A204.1 (cell line): ENCODE measurements around the gene TYK2.
"Not testable (repeated sequence)": the region's sequence is repeated elsewhere in the genome, so short reads cannot be mapped to it uniquely, and the experiment has no call there.

Experiments used
- FAIRE-seq: peaks from 2 replicates; lab custom pipeline; 2012; peaks lifted over from hg19 to GRCh38; lab: Jason Lieb, UNC

TYK2 gene

DNA sequence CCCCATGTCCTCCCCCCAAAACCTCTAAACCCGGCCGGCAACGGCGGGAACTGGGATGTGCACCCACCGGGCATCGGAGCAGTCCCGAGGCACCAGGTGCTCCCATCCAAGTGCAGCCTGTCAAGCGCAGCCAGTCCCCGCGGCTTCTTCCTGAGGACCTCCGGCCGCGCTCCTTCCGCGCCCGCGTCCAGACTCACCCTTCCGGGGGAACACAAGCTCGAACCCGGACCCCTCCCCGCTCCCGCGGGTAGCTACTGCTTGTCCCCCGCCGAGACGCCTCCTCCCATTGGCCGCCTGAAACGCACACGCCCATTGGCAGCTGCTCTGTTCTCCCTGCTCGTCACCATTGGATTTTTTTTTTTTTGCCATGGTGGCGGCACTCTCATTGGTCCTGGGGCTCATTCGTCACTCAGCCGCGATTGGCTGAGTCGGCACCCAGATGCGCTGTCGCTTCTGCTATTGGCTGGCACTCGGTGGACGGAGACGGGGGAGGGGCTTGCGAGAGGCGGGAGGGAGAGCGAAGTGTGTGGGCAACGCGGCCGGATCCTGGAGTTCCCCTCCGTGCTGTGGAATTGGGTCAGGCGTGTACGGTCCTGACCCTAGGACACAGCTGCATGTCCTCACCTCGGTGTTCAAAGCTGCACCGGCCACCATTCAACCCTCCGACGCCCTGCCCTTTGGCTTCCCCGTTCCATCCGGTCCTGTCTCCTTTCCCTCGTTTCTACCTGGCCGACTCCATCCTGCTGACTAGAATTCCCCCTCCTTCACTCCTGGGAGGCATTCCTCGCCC is at the start of gene TYK2:
TSS of gene TYK2 (minus strand) at position 260 of the 790 bp plus-strand sequence. CDS start 2,166 bp downstream, outside the sequence.
- peak; percentile 97 for FAIRE-seq

DNA sequence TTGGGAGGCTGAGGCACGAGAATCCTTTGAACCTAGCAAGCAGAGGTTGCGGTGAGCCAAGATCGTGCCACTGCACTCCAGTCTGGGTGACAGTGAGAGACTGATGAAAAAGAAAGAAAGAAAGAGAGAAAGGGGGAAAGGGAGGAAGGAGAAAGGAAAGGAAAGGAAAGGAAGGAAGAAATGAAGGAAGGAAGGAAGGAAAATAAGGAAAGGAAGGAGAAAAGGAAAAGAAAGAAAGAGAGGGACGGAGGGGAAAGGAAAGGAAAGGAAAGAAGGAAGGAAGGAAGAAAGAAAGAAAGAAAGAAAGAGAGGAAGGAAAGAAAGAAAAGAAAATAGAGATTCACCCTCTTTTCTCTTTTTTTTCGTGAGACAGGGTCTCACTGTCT is 48.6 kb upstream of the TYK2 start:
- FAIRE-seq = no peak

DNA sequence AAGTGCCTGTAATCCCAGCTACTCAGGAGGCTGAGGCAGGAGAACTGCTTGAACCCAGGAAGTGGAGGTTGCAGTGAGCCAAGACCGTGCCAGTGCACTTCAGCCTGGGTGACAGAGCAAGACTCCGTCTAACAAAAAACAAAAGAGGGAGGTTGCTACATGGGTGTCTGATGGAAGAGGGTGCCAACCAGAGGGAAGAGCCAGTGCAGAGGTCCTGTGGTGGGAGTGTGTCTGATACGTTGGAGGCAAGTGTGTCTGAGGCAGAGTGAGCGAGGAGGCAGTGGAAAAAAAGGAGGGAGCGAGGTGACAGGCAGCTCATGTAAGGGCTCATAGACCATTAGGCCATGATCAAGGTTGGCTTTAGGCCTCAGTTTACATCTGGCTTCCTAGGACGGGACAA is 46.8 kb upstream of the TYK2 start:
- FAIRE-seq = no peak

- FAIRE-seq = no peak
Measured at GRCh38 chr19:10424011-10424637, 43.8 kb upstream of the TYK2 start.

- FAIRE-seq = no peak
Measured at GRCh38 chr19:10422846-10423245, 42.5 kb upstream of the TYK2 start.

DNA sequence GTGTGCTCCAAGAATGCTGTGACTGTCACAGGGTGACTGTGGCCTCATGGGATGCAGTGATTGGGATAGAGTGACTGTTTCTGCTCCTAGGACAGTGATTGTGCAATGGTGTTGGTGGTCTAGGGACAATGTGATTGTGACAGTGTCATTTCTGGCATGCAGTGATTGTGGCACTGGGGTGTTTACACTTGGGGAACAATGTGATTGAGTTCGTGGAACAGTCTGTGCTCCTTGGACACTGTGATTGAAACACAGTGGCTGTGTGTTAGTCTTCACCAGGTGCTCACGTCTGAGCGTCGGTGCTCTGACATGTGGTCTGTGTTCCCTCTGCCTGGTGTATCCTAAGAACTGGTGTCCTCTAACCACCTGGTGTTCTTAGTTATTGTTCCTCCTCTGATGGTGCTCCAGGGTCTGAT is 41.7 kb upstream of the TYK2 start:
- FAIRE-seq = no peak

DNA sequence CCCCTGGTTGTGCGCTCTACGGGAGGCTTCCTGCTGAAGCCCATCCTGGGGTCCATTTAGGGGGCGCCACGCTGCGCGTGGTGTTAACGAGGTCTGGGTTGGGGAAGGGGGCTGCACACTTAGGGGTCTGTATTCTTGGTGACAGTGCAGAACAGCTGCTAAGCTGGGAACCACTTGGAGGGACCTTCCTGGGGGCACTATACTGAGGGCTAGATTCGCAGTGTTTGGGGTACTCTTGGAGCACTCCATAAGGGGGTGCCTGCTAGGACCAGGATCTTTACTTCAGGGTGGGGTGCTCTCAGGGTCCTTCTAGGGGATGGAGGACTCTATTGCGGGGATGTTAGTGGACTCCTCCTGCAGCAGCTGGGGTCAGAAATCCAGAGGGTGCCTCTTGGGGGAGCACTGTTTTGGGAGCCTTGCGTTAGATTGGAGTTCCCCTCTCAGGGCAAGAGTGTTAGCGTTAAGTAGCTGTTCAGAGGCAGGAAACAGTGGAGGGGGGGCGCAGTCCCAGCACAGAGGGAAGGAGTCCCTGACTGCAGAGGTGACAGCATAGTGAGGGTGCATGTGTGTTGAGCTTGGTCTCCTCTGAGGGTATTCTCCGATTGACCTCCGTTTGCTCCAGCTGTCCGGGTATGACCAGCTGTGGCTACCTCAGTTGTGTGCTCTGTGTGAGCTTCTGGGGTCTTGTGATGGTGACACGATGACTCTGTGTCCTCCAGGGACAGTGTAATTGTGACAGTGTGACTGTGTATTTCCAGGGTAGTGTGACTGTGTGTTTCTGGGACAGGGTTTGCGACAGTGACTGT is 41.1 kb upstream of the TYK2 start:
- FAIRE-seq = no peak

- no peak for FAIRE-seq
Measured at GRCh38 chr19:10420444-10421239, 40.3 kb upstream of the TYK2 start, which contains the start of gene PDE4A. Gene PDE4A, plus strand, starts transcription at chr19:10420538. Its CDS starts 227 bp downstream, at chr19:10420765.

DNA sequence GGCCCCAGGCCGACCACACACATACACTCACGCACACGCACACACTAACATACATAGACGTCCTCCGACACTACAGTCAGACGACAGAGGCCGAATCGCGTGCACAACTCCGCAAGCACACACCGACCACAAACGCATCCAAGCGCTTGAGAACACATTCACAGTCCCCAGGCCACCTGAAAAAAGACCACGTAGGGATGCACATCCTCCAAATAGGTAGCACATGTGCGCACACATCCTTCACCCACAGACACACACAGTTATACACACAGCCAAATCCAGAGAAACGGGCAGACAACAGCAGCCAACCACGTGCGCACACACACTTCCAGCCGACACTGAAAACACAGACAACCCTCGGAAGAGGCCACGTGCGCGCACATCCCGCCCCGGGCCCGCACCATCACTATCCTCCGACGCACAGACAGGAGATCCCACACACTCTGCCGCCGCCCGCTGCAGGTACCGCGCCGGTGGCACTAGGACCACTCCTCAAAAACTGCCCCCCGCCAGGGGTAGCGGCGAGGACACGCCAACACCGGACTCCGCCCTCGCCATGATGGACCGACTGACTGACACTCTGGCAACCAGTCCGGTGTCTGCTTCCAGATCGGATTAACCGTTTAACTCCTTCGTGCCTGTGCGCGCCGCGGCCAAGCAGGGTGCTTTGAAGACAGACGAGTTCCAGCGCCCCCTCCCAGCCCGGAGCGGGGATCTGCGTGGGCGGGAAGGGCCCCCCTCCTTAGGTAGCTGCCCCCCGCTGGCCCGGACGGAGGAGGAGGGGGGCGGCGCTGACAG is 39.5 kb upstream of the TYK2 start:
- FAIRE-seq = no peak

GRCh38 chr19:10419200-10419645 is 38.9 kb upstream of the TYK2 start:
- FAIRE-seq = no peak

DNA sequence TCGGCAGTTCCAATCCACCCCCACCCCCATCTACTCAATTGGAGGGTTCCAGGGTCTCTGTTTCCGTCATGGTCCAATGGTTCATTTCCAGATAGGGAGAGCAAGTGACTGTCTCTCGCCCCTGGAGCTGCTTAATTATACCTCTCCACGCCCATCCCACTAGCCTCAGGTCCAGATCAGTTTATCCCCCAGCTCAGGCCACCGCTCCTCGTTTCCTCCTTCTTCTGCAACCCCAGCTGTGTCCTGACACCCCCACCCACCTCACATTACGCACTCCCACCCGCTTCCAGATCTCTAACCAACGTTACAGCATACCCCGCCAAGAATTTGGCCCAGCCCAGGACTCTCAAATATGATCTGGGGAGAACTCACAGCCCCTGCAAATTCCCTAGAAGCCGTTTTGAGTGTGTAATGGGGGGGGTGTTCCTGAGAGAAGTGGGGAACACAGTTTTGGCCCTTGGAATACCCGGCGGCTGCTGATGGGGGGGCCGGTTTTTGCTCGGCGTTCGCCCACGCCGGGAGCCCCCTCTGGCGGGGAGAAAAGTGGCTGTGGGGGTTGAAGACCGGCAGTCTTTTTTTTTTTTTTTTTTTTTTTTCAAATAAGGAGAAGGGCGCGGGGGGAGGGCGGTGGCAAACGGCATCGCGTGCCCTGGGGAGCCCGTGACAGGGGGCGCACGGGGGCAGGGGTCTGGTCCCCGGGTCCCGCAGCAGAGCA is 38.3 kb upstream of the TYK2 start:
- no peak for FAIRE-seq

DNA sequence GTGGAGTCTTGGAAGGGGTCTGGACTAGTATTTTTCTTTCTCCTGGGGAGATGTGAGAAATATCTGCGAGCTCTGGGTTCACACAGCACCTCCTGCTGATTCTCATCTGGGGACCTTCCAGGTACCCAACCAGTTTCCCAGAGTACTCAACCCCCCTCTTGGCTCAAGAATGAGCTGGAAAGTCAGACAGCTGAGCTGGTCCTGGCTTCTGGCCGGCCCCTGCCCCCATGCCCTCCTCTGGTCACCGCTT is 37.8 kb upstream of the TYK2 start:
- FAIRE-seq = no peak

GRCh38 chr19:10417541-10418234 is 37.3 kb upstream of the TYK2 start:
- FAIRE-seq = no peak

GRCh38 chr19:10416380-10417257 is 36.2 kb upstream of the TYK2 start:
- FAIRE-seq = no peak

DNA sequence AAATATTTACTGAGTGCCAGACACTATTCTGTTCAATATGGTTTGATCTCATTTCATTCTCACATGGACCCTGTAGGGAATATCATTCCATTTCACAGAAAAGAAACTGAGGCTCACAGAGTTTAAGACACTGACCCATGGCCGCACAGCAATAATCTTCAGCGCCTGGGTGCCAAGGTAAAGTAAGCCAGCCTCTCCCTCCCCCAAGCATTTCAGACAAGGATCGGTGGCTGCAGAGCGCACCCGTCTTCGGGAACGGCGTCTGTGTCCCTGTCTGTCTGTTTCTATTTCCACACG is 35.7 kb upstream of the TYK2 start:
- FAIRE-seq = no peak

GRCh38 chr19:10412257-10412977 is 32.0 kb upstream of the TYK2 start:
- FAIRE-seq = no peak

DNA sequence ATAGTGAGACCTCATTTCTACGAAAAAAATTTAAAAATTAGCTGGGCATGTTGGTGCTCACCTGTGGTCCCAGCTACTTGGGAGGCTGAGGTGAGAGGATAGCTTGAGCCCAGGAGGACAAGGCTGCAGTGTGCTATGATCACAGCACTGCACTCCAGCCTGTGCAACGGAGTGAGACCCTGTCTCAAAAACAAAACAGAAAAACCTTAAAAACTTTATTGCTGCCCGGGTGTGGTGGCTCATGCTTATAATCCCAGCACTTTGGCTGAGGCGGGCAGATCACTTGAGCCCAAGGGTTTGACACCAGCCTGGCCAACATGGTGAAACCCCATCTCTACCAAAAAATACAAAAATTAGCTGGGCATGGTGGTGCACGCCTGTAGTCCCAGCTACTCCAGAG is 30.9 kb upstream of the TYK2 start:
- not testable (repeated sequence) for FAIRE-seq

DNA sequence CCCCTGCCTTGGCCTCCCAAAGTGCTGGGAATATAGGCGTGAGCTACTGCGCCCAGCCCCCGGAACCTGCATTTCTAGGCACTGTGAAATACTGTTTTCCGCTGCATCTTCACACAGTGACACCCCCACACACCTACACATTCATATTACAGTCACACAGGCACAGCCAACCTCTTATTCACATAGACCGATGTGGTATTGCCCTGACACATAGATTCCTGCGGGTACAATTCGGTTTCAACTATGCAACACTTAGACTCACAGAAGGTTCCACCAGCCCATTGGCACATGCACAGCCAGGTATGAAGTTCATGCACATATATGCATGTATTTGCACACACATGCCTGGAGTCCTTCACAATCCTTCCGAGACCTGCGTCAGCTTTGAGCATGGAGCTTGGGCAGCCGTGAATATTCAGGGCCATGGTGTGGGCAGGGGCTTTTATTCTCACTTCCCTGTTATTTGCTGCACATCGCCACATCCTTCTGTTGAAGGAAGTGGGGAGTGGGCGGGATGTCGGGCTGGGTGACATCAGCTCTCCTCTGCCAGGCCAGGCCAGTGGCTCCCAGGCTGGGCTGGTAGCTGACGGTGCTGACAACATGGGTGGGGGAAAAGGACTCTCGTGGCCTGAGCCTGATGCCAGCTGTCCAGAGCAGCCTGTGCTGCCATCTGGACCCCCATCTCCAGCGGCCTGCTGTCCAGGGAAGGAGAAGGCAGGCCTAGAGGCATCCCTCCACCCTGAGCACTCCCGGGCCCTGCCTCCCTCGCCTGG is 28.3 kb upstream of the TYK2 start:
- no peak for FAIRE-seq
